ENCODE data around the gene TMEM203.

GRCh38 chr9:137251490-137252268, 46.2 kb upstream of the TMEM203 start:
- TF ChIP-seq NFIC (IDR thresholded peaks at IDR 0.05; ENCODE audit: low read length) (no peak), EZH2 (conservative IDR thresholded peaks at IDR 0.05; ENCODE audit: low read depth, low read length) (no peak), NCOR1 (IDR thresholded peaks at IDR 0.05; ENCODE audit: borderline replicate concordance, low read length) (no peak), CREBL2 (CRISPR knock-in tag; IDR thresholded peaks at IDR 0.05; ENCODE audit: borderline replicate concordance) (no peak), CHD2 (IDR thresholded peaks at IDR 0.05; ENCODE audit: low read depth, low read length) (no peak), ZMYM3 (CRISPR knock-in tag; IDR thresholded peaks at IDR 0.05) (no peak), ZNF607 (CRISPR knock-in tag; IDR thresholded peaks at IDR 0.05; ENCODE audit: borderline replicate concordance) (no peak)
